Natural killer cell treated with Interleukin-12 subunit alpha and Interleukin-12 subunit beta and Interleukin-15 and Interleukin-18, amount 100 ng/mL, for 72 hours (primary cell): ENCODE results near the gene LIMS1. TPM values are rescaled to one million over a fixed set of nuclear protein-coding genes. Genes with fewer than 3 reads are reported as not detected.
"Not testable (repeated sequence)": the region's sequence is repeated elsewhere in the genome, so short reads cannot be mapped to it uniquely, and the experiment has no call there.

Source experiments
- ATAC-seq, 2 donors: fragments of 150-1000 bp; cut with Tn5 transposase in 1 of 2; sonication (Bioruptor Pico), chemical (Tn5 transposase) in 1 of 2; 2 replicates each; pipeline ENCODE4 v1.10.0; 2021
- DNase-seq: peaks from one replicate; pipeline ENCODE4 v3.0.0; 2022; ENCODE audit warnings: low spot score
- H3K27ac Mint-ChIP-seq, 2 donors: 1 replicate in 1 of 2; 2 replicates in 1 of 2; pipeline ENCODE4 v1.8.0; 2022; ENCODE audit warnings: mixed read lengths in 2 of 2, mild to moderate bottlenecking in 1 of 2, moderate library complexity in 1 of 2
- H3K27me3 Mint-ChIP-seq, 2 donors: 1 replicate in 1 of 2; 2 replicates in 1 of 2; pipeline ENCODE4 v1.8.0; 2022; ENCODE audit warnings: mixed read lengths in 2 of 2
- H3K36me3 Mint-ChIP-seq: one replicate; pipeline ENCODE4 v1.8.0; 2022; ENCODE audit warnings: mixed read lengths
- H3K4me1 Mint-ChIP-seq, 2 donors: 1 replicate in 1 of 2; 2 replicates in 1 of 2; pipeline ENCODE4 v1.8.0; 2022; ENCODE audit warnings: low read depth in 2 of 2, mixed read lengths in 2 of 2, mild to moderate bottlenecking in 1 of 2
- H3K4me3 Mint-ChIP-seq: one replicate; pipeline ENCODE4 v1.8.0; 2022; ENCODE audit warnings: mixed read lengths
- H3K9me3 Mint-ChIP-seq: 2 replicates; pipeline ENCODE4 v1.8.0; 2022; ENCODE audit warnings: mixed read lengths
- total RNA-seq, 2 donors: library from RNA; stranded (reverse); gene quantifications; one replicate each; pipeline ENCODE4 v1.2.3, GENCODE V29; 2022

Gene LIMS1
- total RNA-seq, 2 donors from 2014 or later, result 38.7 to 44.7 TPM

DNA sequence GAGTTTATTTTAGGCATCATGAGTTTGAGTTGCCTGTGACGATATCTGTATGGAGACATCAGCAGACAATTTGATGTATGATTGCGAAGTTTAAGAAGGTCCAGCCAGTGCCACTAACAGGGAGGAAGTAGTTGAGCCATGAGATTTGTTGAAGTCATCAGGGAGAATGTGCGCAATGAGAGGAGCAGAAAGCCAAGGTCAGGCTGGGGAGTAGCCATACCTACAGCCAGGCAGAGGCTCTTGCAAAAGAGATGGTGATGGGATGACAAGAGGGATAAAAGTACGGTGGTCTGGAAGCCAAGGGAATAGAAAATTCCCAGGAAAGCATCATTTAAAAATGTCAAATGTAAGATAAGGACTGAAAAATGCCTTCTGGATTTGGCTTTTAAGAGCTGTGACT is 51.2 kb downstream of the LIMS1 start:
- Mint-ChIP-seq H3K4me1 (peaks cover 36 to 45% of the 10 kb centered on the region in 2 donors), H3K36me3 (no peaks in the 10 kb centered on the region), H3K27ac (no peak overlapping the region), H3K27me3 (no peaks in the 10 kb centered on the region), H3K4me3 (no peak overlapping the region), H3K9me3 (no peaks in the 10 kb centered on the region)
- ATAC-seq (no peak), DNase-seq (no peak)

DNA sequence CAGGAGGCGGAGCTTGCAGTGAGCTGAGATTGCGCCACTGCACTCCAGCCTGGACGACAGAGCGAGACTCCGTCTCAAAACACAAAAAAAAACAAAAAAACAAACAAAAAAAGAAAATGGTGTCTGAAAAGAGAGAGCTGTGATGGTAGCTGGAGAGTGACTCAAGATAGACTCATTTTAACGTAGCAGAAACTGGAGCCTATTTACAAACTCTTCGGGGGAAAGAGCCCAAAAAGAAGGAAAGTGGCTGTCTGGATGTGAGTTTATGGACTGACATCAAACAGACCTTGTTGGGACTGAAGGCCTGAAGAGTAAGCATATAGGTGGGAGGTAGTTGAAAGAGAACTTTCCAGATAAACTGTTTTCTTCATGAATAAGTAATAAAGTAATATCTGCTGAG is 51.8 kb downstream of the LIMS1 start:
- ATAC-seq (no peak), DNase-seq (no peak)
- Mint-ChIP-seq H3K27me3 (no peaks in the 10 kb centered on the region), H3K9me3 (no peaks in the 10 kb centered on the region), H3K27ac (peak overlapping the region in 1 of 2 donors; percentile 72), H3K4me1 (peaks cover 38 to 43% of the 10 kb centered on the region in 2 donors), H3K36me3 (no peaks in the 10 kb centered on the region), H3K4me3 (no peak overlapping the region)

DNA sequence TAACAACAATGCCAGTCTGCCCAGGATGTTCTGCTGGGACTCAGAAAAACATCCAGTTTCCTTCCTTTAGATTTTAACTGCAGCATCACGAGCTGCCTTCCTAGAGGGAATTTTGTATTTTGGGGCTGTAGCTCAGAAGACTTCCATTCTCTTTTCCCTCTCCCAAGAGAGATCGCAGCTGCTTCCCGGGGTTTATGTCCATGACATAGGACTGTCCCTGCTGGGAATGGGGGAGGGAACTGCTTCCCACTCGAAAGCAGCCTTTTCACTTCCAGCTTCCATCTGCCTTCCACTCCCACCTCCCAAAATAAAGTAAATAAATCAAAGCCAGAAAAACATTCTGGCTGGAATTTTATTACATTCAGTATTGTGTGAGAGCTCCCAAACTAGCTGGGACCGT is 52.4 kb downstream of the LIMS1 start:
- H3K27ac Mint-ChIP-seq, result peak overlapping the region in 1 of 2 donors; percentile 72
- no peaks in the 10 kb centered on the region for H3K27me3 Mint-ChIP-seq
- no peaks in the 10 kb centered on the region for H3K36me3 Mint-ChIP-seq
- no peak for ATAC-seq
- DNase-seq, result no peak
- no peaks in the 10 kb centered on the region for H3K9me3 Mint-ChIP-seq
- H3K4me1 Mint-ChIP-seq, result peaks cover 39 to 44% of the 10 kb centered on the region in 2 donors
- no peak overlapping the region for H3K4me3 Mint-ChIP-seq

DNA sequence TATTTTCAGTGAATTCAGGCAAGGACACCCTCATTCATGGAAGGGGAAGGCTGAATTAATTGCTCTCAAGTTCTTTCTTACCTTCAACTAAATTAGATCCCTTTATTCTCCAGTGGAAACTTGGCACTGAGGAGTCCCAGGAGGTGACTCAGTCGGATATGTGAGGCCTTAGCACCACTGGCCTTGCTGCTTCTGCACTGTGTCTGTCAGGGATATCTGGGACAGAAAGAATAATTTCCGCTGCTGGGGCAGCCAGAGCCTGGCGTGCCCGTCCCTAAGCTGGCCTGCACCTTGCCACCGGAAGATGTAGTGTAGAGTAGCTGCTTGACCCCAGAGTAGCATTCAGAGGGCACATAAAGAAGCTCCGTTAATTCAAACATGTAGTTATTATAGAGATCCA is 53.4 kb downstream of the LIMS1 start:
- H3K4me1 Mint-ChIP-seq, result peaks cover 41 to 44% of the 10 kb centered on the region in 2 donors
- ATAC-seq (no peak), DNase-seq (no peak)
- H3K4me3 Mint-ChIP-seq, result no peak overlapping the region
- no peaks in the 10 kb centered on the region for H3K36me3 Mint-ChIP-seq
- H3K27ac Mint-ChIP-seq, result peak overlapping the region; percentile 71 to 79
- no peaks in the 10 kb centered on the region for H3K27me3 Mint-ChIP-seq
- no peaks in the 10 kb centered on the region for H3K9me3 Mint-ChIP-seq

DNA sequence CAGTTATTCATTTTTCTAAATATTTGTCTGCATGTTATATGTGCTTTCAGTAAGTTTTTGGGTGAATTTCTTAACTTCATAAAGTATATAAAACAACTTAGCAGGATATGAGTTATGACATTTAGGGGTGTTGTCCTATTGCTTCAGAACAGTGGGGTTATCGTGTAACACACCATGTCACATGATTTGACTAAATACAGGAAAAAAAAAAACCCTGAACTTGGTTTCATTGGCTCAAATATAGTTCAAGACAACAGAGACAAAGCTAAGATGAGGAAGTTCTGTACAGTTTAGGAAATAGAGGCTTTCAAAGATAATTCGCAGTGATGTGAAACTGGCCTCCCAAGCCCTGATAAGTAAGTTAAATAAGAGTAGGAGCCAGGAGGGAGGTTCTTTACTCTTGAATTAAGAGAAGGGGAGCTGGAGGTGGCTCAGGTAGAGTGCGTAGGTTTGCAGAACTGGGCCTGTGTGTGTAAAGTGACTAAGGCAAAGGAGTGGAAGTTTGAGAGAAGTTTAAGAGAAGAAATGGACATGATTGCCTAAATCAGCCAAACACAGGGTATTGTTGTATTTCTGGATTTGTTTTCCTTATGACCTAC is 53.9 kb downstream of the LIMS1 start:
- peak; percentile 59 to 72 for ATAC-seq
- H3K36me3 Mint-ChIP-seq, result no peaks in the 10 kb centered on the region
- H3K27me3 Mint-ChIP-seq, result no peaks in the 10 kb centered on the region
- no peaks in the 10 kb centered on the region for H3K9me3 Mint-ChIP-seq
- no peak for DNase-seq
- peak overlapping the region; percentile 71 to 79 for H3K27ac Mint-ChIP-seq
- peak overlapping the region; percentile 59 for H3K4me3 Mint-ChIP-seq
- peaks cover 45 to 48% of the 10 kb centered on the region in 2 donors for H3K4me1 Mint-ChIP-seq

DNA sequence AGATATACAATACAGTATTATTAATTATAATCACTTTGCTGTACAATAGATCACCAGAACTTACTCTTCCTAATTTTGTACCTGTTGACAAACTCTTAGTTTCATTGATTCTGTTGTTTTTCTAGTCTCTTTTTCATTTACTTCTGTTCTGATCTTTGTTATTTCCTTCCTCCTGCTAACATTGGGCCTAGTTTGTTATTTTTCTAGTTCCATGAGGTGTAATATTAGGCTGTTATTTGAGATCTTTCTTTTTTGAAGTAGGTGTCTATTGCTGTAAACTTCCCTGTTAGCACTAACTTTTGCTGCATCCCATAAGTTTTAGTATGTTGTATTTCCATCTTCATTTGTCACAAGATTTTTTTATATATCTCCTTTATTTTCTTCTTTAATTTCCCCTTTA is 55.1 kb downstream of the LIMS1 start:
- peak overlapping the region in 1 of 2 donors; percentile 6 for H3K27ac Mint-ChIP-seq
- H3K9me3 Mint-ChIP-seq, result no peaks in the 10 kb centered on the region
- H3K36me3 Mint-ChIP-seq, result no peaks in the 10 kb centered on the region
- no peaks in the 10 kb centered on the region for H3K27me3 Mint-ChIP-seq
- peaks cover 48 to 52% of the 10 kb centered on the region in 2 donors for H3K4me1 Mint-ChIP-seq
- no peak for ATAC-seq
- peak overlapping the region; percentile 1 for H3K4me3 Mint-ChIP-seq
- no peak for DNase-seq

DNA sequence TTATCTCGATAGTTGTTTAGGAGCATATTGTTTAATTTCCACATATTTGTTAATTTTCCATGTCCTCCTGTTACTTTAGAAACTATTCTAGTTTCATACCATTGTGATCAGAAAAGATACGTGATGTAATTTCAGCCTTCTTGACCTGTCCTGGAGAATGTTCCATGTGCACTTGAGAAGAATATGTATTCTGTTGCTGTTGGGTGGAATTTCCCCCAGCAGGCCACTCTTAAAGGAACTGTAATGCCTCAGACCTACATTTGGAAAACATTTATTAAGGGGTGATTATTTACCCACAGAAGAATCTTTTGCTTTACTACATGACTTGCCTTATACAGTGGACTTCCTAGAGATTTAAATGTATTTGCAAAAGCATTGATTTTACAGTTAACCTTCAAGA is 55.5 kb downstream of the LIMS1 start:
- no peaks in the 10 kb centered on the region for H3K27me3 Mint-ChIP-seq
- no peaks in the 10 kb centered on the region for H3K9me3 Mint-ChIP-seq
- H3K4me1 Mint-ChIP-seq, result peaks cover 49 to 54% of the 10 kb centered on the region in 2 donors
- H3K36me3 Mint-ChIP-seq, result no peaks in the 10 kb centered on the region
- DNase-seq (no peak), ATAC-seq (no peak)
- peak overlapping the region in 1 of 2 donors; percentile 6 for H3K27ac Mint-ChIP-seq
- peak overlapping the region; percentile 1 for H3K4me3 Mint-ChIP-seq

DNA sequence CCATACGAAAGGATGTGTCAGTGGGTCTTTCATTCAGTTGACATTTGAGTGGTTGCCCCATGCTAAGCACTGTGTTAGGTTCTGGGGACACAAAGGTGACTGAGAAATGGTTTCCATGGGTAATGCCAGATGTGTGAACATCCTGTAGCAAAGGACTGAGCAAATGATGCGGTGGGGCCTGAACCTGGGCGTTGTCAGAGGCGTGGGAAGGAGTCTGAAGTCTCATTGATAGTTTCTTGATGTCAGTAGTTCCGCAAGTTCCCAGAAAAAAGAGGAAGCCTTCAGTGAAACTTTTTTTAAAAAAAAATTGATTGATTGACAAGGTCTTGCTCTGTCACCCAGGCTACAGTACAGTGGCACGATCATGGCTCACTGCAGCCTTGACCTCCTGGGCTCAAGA is 56.9 kb downstream of the LIMS1 start:
- DNase-seq (no peak), ATAC-seq (no peak)
- Mint-ChIP-seq H3K27me3 (no peaks in the 10 kb centered on the region), H3K4me1 (peaks cover 52 to 62% of the 10 kb centered on the region in 2 donors), H3K27ac (peak overlapping the region; percentile 6 to 43), H3K9me3 (no peaks in the 10 kb centered on the region), H3K4me3 (no peak overlapping the region), H3K36me3 (no peaks in the 10 kb centered on the region)

DNA sequence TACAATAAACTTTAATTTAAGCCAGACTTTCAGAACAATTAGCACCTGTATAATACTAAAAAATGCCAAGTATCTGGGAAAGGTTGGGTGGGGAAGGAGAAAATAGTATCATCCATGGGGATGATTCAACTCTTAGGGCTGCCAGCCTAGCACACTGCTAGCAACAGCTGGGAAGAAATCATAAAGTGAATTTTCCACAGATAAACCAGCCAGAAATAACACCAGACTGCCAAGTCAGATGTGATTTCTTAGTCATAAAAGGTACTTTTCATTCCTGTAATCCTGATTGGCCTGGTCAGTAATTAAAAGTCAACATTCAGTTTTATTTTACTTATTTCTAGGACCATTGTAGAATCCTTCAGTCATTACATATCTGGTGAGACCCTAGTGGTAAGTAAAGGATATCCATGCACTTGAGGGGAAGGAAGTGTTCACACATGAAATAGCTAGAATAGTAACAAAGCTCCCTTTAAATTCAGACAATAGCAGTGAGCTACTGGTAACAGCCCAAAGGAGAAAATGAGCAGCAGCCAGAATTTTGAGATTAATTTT is 59.4 kb downstream of the LIMS1 start:
- DNase-seq (no peak), ATAC-seq (no peak)
- Mint-ChIP-seq H3K9me3 (no peaks in the 10 kb centered on the region), H3K36me3 (no peaks in the 10 kb centered on the region), H3K4me3 (peak overlapping the region; percentile 83), H3K4me1 (peaks cover 43 to 56% of the 10 kb centered on the region in 2 donors), H3K27me3 (no peaks in the 10 kb centered on the region), H3K27ac (peak overlapping the region; percentile 83 to 87)

DNA sequence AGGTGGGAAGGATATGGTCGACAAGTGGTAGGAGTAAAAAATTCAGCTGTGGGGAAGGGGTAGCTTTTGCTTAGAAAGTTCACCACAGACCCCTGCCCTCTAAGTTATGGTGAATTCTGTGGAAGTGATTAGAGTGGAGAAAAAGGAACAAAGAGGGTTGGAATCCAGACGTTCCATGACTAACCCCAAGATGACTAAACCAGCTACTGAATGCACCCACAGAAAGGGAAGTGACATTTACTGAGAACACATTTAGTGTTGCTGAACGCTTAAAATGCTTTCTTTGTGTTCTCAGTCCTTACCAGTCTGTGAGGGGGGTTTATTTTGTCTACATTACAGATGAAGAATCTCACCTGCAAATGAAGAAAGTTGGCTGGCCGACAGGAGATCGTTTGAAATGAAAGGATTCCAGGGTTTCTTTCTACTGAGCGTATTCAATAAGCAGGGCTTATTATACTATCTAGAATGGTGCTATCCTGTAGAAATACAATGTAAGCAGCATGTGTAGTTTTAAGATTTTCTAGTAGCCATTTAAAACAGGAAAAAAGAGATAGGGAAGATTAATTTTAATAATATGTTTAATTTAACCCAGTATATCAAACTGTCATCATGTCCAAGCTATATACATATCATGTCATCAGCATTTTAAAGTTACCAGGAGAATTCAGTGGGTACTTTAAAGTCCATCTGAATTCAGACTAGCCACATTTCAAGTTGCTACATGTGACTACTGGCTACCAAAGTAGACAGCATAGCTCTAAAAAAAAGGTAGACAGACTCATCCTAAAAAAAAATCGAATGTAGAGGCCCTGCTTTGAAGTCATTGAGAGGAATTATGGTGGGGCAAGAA is 60.1 kb downstream of the LIMS1 start:
- no peak for DNase-seq
- Mint-ChIP-seq H3K4me3 (peak overlapping the region; percentile 83), H3K4me1 (peaks cover 41 to 58% of the 10 kb centered on the region in 2 donors), H3K27me3 (no peaks in the 10 kb centered on the region), H3K27ac (peak overlapping the region; percentile 83 to 87), H3K36me3 (no peaks in the 10 kb centered on the region), H3K9me3 (no peaks in the 10 kb centered on the region)
- peak; percentile 62 to 85 for ATAC-seq

DNA sequence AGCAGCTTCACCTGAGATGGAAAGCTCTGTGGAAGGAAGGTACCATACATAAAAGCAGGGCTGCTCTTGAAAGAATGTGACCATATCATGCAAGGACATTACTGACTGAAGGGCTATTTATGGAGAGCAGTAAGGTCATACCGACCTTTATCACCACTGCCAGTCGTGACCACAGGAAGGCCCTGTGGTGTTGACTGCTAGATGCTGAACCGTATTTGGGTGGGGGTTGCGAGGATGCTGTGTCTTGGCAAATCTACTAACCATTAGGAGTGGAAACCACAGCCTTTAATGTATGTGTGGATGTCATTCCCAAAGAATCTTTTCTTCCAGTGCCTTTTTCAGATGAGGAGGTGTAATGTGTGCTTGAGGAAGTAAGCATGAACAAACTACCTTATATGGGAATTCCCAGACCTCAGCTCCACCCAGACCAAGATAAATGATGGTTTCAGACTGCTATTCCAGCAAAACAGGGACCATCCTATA is 60.8 kb downstream of the LIMS1 start:
- no peak for DNase-seq
- peak overlapping the region; percentile 83 to 87 for H3K27ac Mint-ChIP-seq

DNA sequence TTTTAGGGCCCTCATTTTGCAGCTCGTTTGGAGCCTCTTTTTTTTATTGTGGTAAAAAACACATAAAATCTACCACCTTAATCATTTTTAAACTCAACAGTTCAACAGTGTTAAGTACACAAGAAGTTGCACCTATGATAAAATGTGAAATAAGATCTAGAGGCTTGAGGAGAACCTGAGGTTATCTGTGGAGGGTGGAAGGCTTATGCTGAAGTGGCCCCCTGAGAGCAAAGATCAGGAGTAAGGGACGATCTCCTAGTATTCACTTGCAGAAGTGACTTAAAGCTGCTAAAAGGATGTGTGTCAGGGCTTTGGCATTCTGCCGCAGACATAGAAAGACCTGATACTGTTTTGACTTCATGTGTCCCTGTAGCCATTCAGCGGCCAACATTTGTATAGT is 61.5 kb downstream of the LIMS1 start:
- not testable (repeated sequence) for DNase-seq, H3K27me3 Mint-ChIP-seq, H3K9me3 Mint-ChIP-seq, ATAC-seq, H3K36me3 Mint-ChIP-seq
- Mint-ChIP-seq H3K4me1 (peaks cover 32 to 49% of the 10 kb centered on the region in 2 donors), H3K4me3 (peak overlapping the region; percentile 83), H3K27ac (peak overlapping the region; percentile 83 to 87)

More for the DNA sequence above, 60.8 kb downstream of the LIMS1 start:
- ATAC-seq, result peak; percentile 83 to 90
- Mint-ChIP-seq H3K4me3 (peak overlapping the region; percentile 83), H3K27me3 (no peaks in the 10 kb centered on the region), H3K4me1 (peaks cover 34 to 54% of the 10 kb centered on the region in 2 donors), H3K9me3 (no peaks in the 10 kb centered on the region), H3K36me3 (no peaks in the 10 kb centered on the region)

DNA sequence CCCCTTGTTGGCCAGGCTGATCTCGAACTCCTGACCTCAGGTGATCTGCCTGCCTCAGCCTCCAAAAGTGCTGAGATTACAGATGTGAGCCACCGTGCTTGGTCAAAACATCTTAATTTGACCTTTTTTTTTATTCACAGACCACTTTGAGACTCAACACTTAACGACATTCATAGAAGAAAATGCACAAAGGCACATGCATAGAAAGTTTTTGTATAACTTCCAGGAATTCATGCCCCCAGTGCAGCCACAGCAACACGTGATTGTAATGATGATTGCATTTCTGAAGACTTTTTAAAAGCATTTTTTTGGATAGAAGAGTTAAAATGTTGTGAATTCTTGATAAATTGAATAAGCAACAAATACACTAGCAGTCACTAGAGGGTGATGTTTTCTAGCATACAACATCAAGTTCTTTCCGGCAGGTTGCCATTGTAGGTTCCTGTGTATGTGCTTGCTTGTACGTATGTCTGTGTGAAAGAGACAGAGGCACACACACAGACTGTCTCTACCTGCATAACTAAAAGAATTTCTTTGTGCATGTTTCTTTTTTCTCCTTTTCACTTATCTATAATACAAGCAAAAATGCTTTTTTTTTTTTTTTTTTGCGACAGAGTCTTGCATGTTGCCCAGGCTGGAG is 63.0 kb downstream of the LIMS1 start:
- not testable (repeated sequence) for H3K4me3 Mint-ChIP-seq, H3K36me3 Mint-ChIP-seq, DNase-seq, H3K27me3 Mint-ChIP-seq, H3K9me3 Mint-ChIP-seq, H3K27ac Mint-ChIP-seq
- peaks cover 26 to 45% of the 10 kb centered on the region in 2 donors for H3K4me1 Mint-ChIP-seq
- peak in 1 of 2 donors; percentile 47 for ATAC-seq
